Common myeloid progenitor, CD34-positive (primary cell): ENCODE measurements around the gene SPIC.

Source experiments
- CTCF ChIA-PET: fragments of 350-600 bp; sonication (Branson Sonifier 250); formaldehyde crosslinking; loops from one replicate; lab custom pipeline; 2021; ENCODE audit warnings: antibody characterized with exemption; lab: Charles Lee
- POLR2A ChIA-PET: fragments of 350-600 bp; sonication (Branson Sonifier 250); formaldehyde crosslinking; loops from one replicate; lab custom pipeline; 2021; ENCODE audit warnings: antibody characterized with exemption; lab: Charles Lee
- DNase-seq, 3 donors: peaks; one replicate each; pipeline versions ENCODE4 v3.0.0 to v3.0.0-alpha.2; 2013
- H3K27ac ChIP-seq, 2 experiments: 1 replicate in 1 of 2; 2 replicates in 1 of 2; pipeline ENCODE4 v1.7.0; 2013; ENCODE audit warnings: inconsistent platforms in 2 of 2, low read length in 2 of 2, mild to moderate bottlenecking in 2 of 2, low read depth in 1 of 2, moderate library complexity in 1 of 2; ENCODE audit not compliant: severe bottlenecking in 2 of 2, insufficient read depth in 1 of 2, poor library complexity in 1 of 2
- H3K27me3 ChIP-seq, 5 experiments: replicated peaks in 2 of 5; 1 replicate in 3 of 5; 2 replicates in 2 of 5; pipeline versions ENCODE4 v1.6.1 to v1.7.0; 2013; ENCODE audit warnings: low read length in 4 of 5, mild to moderate bottlenecking in 2 of 5, moderate library complexity in 2 of 5, inconsistent platforms in 1 of 5; ENCODE audit not compliant: insufficient read depth in 5 of 5, control insufficient read depth in 4 of 5
- H3K36me3 ChIP-seq, 4 experiments: 1 replicate in 2 of 4; 2 replicates in 2 of 4; pipeline versions ENCODE4 v1.6.1 to v1.7.0; 2013; ENCODE audit warnings: low read length in 3 of 4, control low read depth in 1 of 4, mild to moderate bottlenecking in 1 of 4; ENCODE audit not compliant: control insufficient read depth in 4 of 4, insufficient read depth in 4 of 4
- H3K4me1 ChIP-seq, 4 experiments: 1 replicate in 3 of 4; 2 replicates in 1 of 4; pipeline versions ENCODE4 v1.6.1 to v1.7.1; 2013; ENCODE audit warnings: low read length in 3 of 4, mild to moderate bottlenecking in 3 of 4, control low read depth in 1 of 4, inconsistent platforms in 1 of 4, moderate library complexity in 1 of 4; ENCODE audit not compliant: control insufficient read depth in 4 of 4, insufficient read depth in 4 of 4; ENCODE audit errors: control extremely low read depth in 1 of 4
- H3K4me3 ChIP-seq, 7 experiments: 1 replicate in 4 of 7; 2 replicates in 3 of 7; pipeline versions ENCODE4 v1.5.1 to v1.7.0; 2013; ENCODE audit warnings: mild to moderate bottlenecking in 7 of 7, low read length in 6 of 7, moderate library complexity in 6 of 7, inconsistent platforms in 2 of 7, low read depth in 2 of 7, control low read depth in 1 of 7; ENCODE audit not compliant: insufficient read depth in 4 of 7, control insufficient read depth in 1 of 7; ENCODE audit errors: extremely low read depth in 1 of 7
- H3K9me3 ChIP-seq, 5 experiments: 1 replicate in 4 of 5; 2 replicates in 1 of 5; pipeline versions ENCODE4 v1.6.1 to v1.7.1; 2013; ENCODE audit warnings: low read length in 4 of 5, mild to moderate bottlenecking in 2 of 5, inconsistent platforms in 1 of 5, low read depth in 1 of 5, moderate library complexity in 1 of 5; ENCODE audit not compliant: control insufficient read depth in 4 of 5, insufficient read depth in 2 of 5; ENCODE audit errors: control extremely low read depth in 1 of 5
- WGBS: methylation state at CpG from one replicate; pipeline ENCODE4 v1.1.5; 2013; ENCODE audit not compliant: insufficient coverage; 5-methylcytosine and 5-hydroxymethylcytosine counted together

Gene SPIC

GRCh38 chr12:101485021-101485420, 9.9 kb downstream of the SPIC start:
- Histone ChIP-seq H3K4me3 (no peak overlapping the region), H3K27me3 (peaks cover 0 to 7% (median 0%) of the 10 kb centered on the region in 5 experiments), H3K27ac (no peak overlapping the region), H3K9me3 (no peaks in the 10 kb centered on the region), H3K4me1 (no peaks in the 10 kb centered on the region), H3K36me3 (no peaks in the 10 kb centered on the region)
- ChIA-PET CTCF (no interaction called here), POLR2A (no interaction called here)
- DNase-seq: no peak

- Histone ChIP-seq H3K27me3 (peaks cover 0 to 4% (median 0%) of the 10 kb centered on the region in 5 experiments), H3K4me1 (no peaks in the 10 kb centered on the region), H3K9me3 (no peaks in the 10 kb centered on the region), H3K27ac (no peak overlapping the region), H3K4me3 (no peak overlapping the region), H3K36me3 (no peaks in the 10 kb centered on the region)
- no CpG with 5 or more reads among the region's 2 CpGs for WGBS
- DNase-seq: no peak
- POLR2A ChIA-PET: no interaction called here
- CTCF ChIA-PET: interaction anchor here (0.9 kb wide), 1 partner anchor 13 kb away, joined by 3 read pairs; the partner anchor contains the start of gene SPIC
Measured at GRCh38 chr12:101488469-101488868, 13.3 kb downstream of the SPIC start.

DNA sequence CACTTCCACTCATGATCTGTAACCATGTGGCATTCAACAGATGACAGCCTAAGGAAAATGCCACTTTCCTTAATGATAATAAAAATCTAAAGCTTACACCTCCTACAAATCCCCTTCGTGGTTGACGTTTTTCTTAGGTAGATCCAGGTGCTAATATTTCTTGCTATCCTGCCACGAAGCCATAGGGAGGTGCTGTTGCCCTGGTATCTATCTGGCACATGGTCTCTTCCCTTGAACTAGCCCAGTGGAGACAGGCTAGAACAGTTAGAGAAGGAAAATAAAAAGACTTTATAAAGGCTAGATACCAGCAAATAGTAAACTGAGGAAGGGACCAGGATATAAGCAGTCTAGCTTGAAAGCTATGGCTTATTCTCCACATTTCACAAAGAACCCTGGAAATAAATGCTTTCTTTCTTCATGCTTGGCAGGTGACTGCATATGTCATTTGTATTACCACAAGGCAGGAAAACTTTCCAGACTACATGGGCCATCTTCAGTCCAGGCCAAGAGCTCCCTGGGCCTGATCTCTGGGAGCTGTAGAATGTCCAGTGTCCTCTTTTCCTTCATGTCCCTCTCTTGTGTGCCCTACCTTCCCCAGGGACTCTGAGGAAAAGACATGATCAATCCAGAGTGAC, 15.3 kb downstream of the SPIC start:
- Histone ChIP-seq H3K4me1 (no peaks in the 10 kb centered on the region), H3K36me3 (no peaks in the 10 kb centered on the region), H3K9me3 (no peaks in the 10 kb centered on the region), H3K4me3 (no peak overlapping the region), H3K27me3 (peaks cover 0 to 4% (median 0%) of the 10 kb centered on the region in 5 experiments), H3K27ac (no peak overlapping the region)
- ChIA-PET CTCF (no interaction called here), POLR2A (no interaction called here)
- WGBS: 40% methylated on average over 1 of the region's 3 CpGs
- DNase-seq: peak; percentile 11 to 33 (median 24)

- no peak overlapping the region for H3K4me3 ChIP-seq
Measured at GRCh38 chr12:101491329-101491728, 16.2 kb downstream of the SPIC start.

GRCh38 chr12:101493556-101493955, 18.4 kb downstream of the SPIC start:
- CTCF ChIA-PET: no interaction called here
- Histone ChIP-seq H3K4me3 (no peak overlapping the region), H3K4me1 (no peaks in the 10 kb centered on the region), H3K36me3 (no peaks in the 10 kb centered on the region), H3K27ac (no peak overlapping the region), H3K27me3 (no peaks in the 10 kb centered on the region), H3K9me3 (no peaks in the 10 kb centered on the region)
- POLR2A ChIA-PET: no interaction called here
- no peak for DNase-seq
- WGBS: no CpG with 5 or more reads among the region's 1 CpG

More at GRCh38 chr12:101491329-101491728, 16.2 kb downstream of the SPIC start:
- H3K4me1 ChIP-seq: no peaks in the 10 kb centered on the region
- ChIA-PET POLR2A (no interaction called here), CTCF (no interaction called here)
- no peak for DNase-seq
- WGBS: 100% methylated on average over 1 of the region's 1 CpG
- no peaks in the 10 kb centered on the region for H3K36me3 ChIP-seq
- H3K27ac ChIP-seq: no peak overlapping the region
- H3K27me3 ChIP-seq: no peaks in the 10 kb centered on the region
- no peaks in the 10 kb centered on the region for H3K9me3 ChIP-seq

GRCh38 chr12:101498252-101498651, 23.1 kb downstream of the SPIC start:
- H3K27me3 ChIP-seq: peaks cover 0 to 9% (median 0%) of the 10 kb centered on the region in 5 experiments
- no peak overlapping the region for H3K27ac ChIP-seq
- ChIA-PET POLR2A (no interaction called here), CTCF (no interaction called here)
- no peaks in the 10 kb centered on the region for H3K4me1 ChIP-seq
- no peaks in the 10 kb centered on the region for H3K36me3 ChIP-seq
- H3K4me3 ChIP-seq: no peak overlapping the region
- no peaks in the 10 kb centered on the region for H3K9me3 ChIP-seq
- DNase-seq: no peak
- WGBS: 100% methylated on average over 1 of the region's 3 CpGs

GRCh38 chr12:101501410-101501995, 26.4 kb downstream of the SPIC start:
- WGBS: no CpG with 5 or more reads among the region's 4 CpGs
- DNase-seq: no peak
- POLR2A ChIA-PET: no interaction called here
- Histone ChIP-seq H3K36me3 (no peaks in the 10 kb centered on the region), H3K9me3 (no peaks in the 10 kb centered on the region), H3K4me1 (no peaks in the 10 kb centered on the region), H3K4me3 (no peak overlapping the region), H3K27me3 (peaks cover 0 to 9% (median 0%) of the 10 kb centered on the region in 5 experiments), H3K27ac (no peak overlapping the region)
- CTCF ChIA-PET: no interaction called here
